HepG2 (cell line): Measurements from ENCODE around the gene CCN2. TPM values are rescaled to one million over a fixed set of nuclear protein-coding genes. Genes with fewer than 3 reads are reported as not detected.

ENCODE experiments used
- EEA1 ChIP-seq: sonication (generic); formaldehyde crosslinking; IDR thresholded peaks from 2 replicates; pipeline ENCODE4 v1.5.1; 2020; ENCODE audit warnings: mild to moderate bottlenecking, missing genetic modification reagents, borderline replicate concordance
- ERF ChIP-seq: IDR thresholded peaks from 2 replicates; pipeline ENCODE4 v1.6.1; 2018; ENCODE audit warnings: missing biosample characterization, missing genetic modification reagents
- GATAD2A ChIP-seq: IDR thresholded peaks from 2 replicates; pipeline ENCODE4 v1.6.1; 2016
- KLF6 ChIP-seq: IDR thresholded peaks from 2 replicates; pipeline ENCODE4 v1.8.0; 2016; ENCODE audit warnings: missing biosample characterization, missing genetic modification reagents
- NFKB2 ChIP-seq: sonication (generic); formaldehyde crosslinking; IDR thresholded peaks from 2 replicates; pipeline ENCODE4 v1.4.0; 2020; ENCODE audit warnings: missing genetic modification reagents, borderline replicate concordance
- NPAS2 ChIP-seq: sonication (generic); formaldehyde crosslinking; IDR thresholded peaks from 2 replicates; pipeline ENCODE4 v1.8.0; 2022; ENCODE audit warnings: mild to moderate bottlenecking, missing genetic modification reagents, borderline replicate concordance
- PRMT3 ChIP-seq: sonication (generic); formaldehyde crosslinking; IDR thresholded peaks from 2 replicates; pipeline ENCODE4 v1.8.1; 2022; ENCODE audit warnings: low read depth, mild to moderate bottlenecking, moderate library complexity, missing genetic modification reagents, borderline replicate concordance
- RFX1 ChIP-seq: fragments of 450-650 bp; IDR thresholded peaks from 2 replicates; pipeline ENCODE4 v1.6.1; 2017
- SAFB2 ChIP-seq: sonication (generic); formaldehyde crosslinking; IDR thresholded peaks from 2 replicates; pipeline ENCODE4 v1.5.1; 2020; ENCODE audit warnings: missing genetic modification reagents, low read depth, mild to moderate bottlenecking, borderline replicate concordance
- SALL1 ChIP-seq: sonication (generic); formaldehyde crosslinking; IDR thresholded peaks from 2 replicates; pipeline ENCODE4 v1.8.0; 2022; ENCODE audit warnings: mild to moderate bottlenecking, missing genetic modification reagents
- SOX6 ChIP-seq, 2 experiments: fragments of 450-650 bp in 1 of 2; sonication (generic) in 1 of 2; formaldehyde crosslinking in 1 of 2; IDR thresholded peaks; 2 replicates each; pipeline versions ENCODE4 v1.4.0 to v1.6.1; 2017 to 2020; ENCODE audit warnings: antibody characterized with exemption in 1 of 2, mild to moderate bottlenecking in 1 of 2, missing genetic modification reagents in 1 of 2
- TMF1 ChIP-seq: sonication (generic); formaldehyde crosslinking; IDR thresholded peaks from 2 replicates; pipeline ENCODE4 v1.8.1; 2022; ENCODE audit warnings: low read depth, missing genetic modification reagents
- ZNF251 ChIP-seq: sonication (generic); formaldehyde crosslinking; IDR thresholded peaks from 2 replicates; pipeline ENCODE4 v1.9.0; 2021; ENCODE audit warnings: mild to moderate bottlenecking, missing genetic modification reagents
- ZNF383 ChIP-seq: sonication (generic); formaldehyde crosslinking; IDR thresholded peaks from 2 replicates; pipeline ENCODE4 v1.4.0; 2020; ENCODE audit warnings: missing genetic modification reagents, mild to moderate bottlenecking, borderline replicate concordance
- ZNF501 ChIP-seq: sonication (generic); formaldehyde crosslinking; IDR thresholded peaks from 2 replicates; pipeline ENCODE4 v1.5.1; 2020; ENCODE audit warnings: mild to moderate bottlenecking, moderate library complexity, missing genetic modification reagents
- ZNF782 ChIP-seq: sonication (generic); formaldehyde crosslinking; IDR thresholded peaks from 2 replicates; pipeline ENCODE4 v1.4.0; 2020; ENCODE audit warnings: missing genetic modification reagents, mild to moderate bottlenecking, borderline replicate concordance
- ZSCAN25 ChIP-seq: sonication (generic); formaldehyde crosslinking; IDR thresholded peaks from 2 replicates; pipeline ENCODE4 v1.8.0; 2022; ENCODE audit warnings: mild to moderate bottlenecking, missing genetic modification reagents
- polyA plus RNA-seq, 8 experiments: library from polyadenylated mRNA; depleted of rRNA in 3 of 8; stranded (reverse) in 7 of 8; unstranded in 1 of 8; fragments of >200 nt; fragmentation: Illumina TruSeq in 4 of 8; extraction: Trizol in 4 of 8; gene quantifications; 2 replicates each; pipeline versions ENCODE4 v1.2.1 to v1.2.3, GENCODE V29; 2011 to 2016; ENCODE audit warnings: low read depth in 4 of 8, missing spikeins in 1 of 8, mixed read lengths in 1 of 8; ENCODE audit not compliant: insufficient read depth in 1 of 8
- total RNA-seq, 5 experiments: library from RNA; depleted of rRNA; stranded (reverse); fragments of >200 nt; fragmentation: Illumina TruSeq; extraction: Trizol; gene quantifications; 2 replicates each; pipeline ENCODE4 v1.2.3, GENCODE V29; 2016; ENCODE audit warnings: low read depth in 1 of 5
- TF ChIP-seq, protein P1 (sequence below): sonication (generic); formaldehyde crosslinking; IDR thresholded peaks from 2 replicates; pipeline ENCODE4 v1.4.0; 2020; ENCODE audit warnings: missing genetic modification reagents
- TF ChIP-seq, protein P2 (sequence below): sonication (generic); formaldehyde crosslinking; conservative IDR thresholded peaks from 2 replicates; pipeline ENCODE4 v1.8.0; 2022; ENCODE audit warnings: mild to moderate bottlenecking, moderate library complexity, missing genetic modification reagents
- TF ChIP-seq, protein P3 (sequence below): sonication (generic); formaldehyde crosslinking; IDR thresholded peaks from 2 replicates; pipeline ENCODE4 v1.4.0; 2020; ENCODE audit warnings: missing genetic modification reagents, borderline replicate concordance
- TF ChIP-seq, protein P4 (sequence below): conservative IDR thresholded peaks from 2 replicates; pipeline ENCODE4 v1.6.1; 2018; ENCODE audit warnings: missing genetic modification reagents

CCN2 gene
- total and polyA plus RNA-seq, 2 of the 13 experiments (the other 11 are each of a cell fraction or from before 2014, with no cell fraction given), result 34.7 to 316 TPM

DNA sequence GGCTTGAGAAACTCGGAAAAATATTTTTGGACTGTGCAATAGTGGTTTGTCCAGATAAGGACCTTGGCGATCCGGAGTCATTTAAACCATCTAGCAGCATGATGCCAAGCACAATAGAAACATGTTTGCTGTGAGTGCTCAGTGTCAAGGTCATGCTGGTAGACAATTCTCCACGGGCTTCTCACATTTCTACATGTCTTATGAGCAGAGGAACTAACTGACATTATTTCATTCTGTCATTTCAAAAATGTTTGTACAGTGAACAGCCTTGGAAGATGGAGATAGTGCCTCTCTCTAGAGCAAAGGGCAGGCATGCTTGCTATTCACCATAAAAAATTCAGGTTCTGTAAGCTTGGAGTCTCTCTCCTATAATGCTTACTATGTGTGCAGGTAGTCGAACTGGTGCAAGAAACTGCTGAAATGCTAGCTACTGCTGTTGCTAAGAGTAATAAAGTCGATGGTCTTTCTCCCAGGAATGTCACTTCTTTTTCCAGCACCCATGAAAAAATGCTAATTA, 25.4 kb upstream of the CCN2 start (continued):
- TF ChIP-seq, protein P1, sequence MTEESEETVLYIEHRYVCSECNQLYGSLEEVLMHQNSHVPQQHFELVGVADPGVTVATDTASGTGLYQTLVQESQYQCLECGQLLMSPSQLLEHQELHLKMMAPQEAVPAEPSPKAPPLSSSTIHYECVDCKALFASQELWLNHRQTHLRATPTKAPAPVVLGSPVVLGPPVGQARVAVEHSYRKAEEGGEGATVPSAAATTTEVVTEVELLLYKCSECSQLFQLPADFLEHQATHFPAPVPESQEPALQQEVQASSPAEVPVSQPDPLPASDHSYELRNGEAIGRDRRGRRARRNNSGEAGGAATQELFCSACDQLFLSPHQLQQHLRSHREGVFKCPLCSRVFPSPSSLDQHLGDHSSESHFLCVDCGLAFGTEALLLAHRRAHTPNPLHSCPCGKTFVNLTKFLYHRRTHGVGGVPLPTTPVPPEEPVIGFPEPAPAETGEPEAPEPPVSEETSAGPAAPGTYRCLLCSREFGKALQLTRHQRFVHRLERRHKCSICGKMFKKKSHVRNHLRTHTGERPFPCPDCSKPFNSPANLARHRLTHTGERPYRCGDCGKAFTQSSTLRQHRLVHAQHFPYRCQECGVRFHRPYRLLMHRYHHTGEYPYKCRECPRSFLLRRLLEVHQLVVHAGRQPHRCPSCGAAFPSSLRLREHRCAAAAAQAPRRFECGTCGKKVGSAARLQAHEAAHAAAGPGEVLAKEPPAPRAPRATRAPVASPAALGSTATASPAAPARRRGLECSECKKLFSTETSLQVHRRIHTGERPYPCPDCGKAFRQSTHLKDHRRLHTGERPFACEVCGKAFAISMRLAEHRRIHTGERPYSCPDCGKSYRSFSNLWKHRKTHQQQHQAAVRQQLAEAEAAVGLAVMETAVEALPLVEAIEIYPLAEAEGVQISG (CRISPR knock-in tag), result no peak
- TF ChIP-seq RFX1 (no peak), TMF1 (CRISPR knock-in tag) (no peak), ZNF501 (no peak), SOX6 (IDR thresholded peaks at IDR 0.05) (no peak), SOX6 (CRISPR knock-in tag; IDR thresholded peaks at IDR 0.05) (peak; percentile 100), NPAS2 (CRISPR knock-in tag) (no peak), PRMT3 (CRISPR knock-in tag) (no peak), ZNF251 (CRISPR knock-in tag) (no peak), SALL1 (CRISPR knock-in tag) (peak; percentile 93), NFKB2 (CRISPR knock-in tag) (no peak), ZSCAN25 (CRISPR knock-in tag) (no peak), EEA1 (CRISPR knock-in tag) (no peak), KLF6 (peak; percentile 64; the same call in 1 of the 2 replicates), ZNF782 (CRISPR knock-in tag) (no peak), GATAD2A (peak; percentile 97), ZNF383 (CRISPR knock-in tag) (no peak), ERF (peak; percentile 90), SAFB2 (CRISPR knock-in tag) (no peak)
- TF ChIP-seq, protein P2, sequence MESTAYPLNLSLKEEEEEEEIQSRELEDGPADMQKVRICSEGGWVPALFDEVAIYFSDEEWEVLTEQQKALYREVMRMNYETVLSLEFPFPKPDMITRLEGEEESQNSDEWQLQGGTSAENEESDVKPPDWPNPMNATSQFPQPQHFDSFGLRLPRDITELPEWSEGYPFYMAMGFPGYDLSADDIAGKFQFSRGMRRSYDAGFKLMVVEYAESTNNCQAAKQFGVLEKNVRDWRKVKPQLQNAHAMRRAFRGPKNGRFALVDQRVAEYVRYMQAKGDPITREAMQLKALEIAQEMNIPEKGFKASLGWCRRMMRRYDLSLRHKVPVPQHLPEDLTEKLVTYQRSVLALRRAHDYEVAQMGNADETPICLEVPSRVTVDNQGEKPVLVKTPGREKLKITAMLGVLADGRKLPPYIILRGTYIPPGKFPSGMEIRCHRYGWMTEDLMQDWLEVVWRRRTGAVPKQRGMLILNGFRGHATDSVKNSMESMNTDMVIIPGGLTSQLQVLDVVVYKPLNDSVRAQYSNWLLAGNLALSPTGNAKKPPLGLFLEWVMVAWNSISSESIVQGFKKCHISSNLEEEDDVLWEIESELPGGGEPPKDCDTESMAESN (CRISPR knock-in tag), result 0 out of 2 replicates have a peak, but pooled peaks have one; percentile 21
- TF ChIP-seq, protein P3, sequence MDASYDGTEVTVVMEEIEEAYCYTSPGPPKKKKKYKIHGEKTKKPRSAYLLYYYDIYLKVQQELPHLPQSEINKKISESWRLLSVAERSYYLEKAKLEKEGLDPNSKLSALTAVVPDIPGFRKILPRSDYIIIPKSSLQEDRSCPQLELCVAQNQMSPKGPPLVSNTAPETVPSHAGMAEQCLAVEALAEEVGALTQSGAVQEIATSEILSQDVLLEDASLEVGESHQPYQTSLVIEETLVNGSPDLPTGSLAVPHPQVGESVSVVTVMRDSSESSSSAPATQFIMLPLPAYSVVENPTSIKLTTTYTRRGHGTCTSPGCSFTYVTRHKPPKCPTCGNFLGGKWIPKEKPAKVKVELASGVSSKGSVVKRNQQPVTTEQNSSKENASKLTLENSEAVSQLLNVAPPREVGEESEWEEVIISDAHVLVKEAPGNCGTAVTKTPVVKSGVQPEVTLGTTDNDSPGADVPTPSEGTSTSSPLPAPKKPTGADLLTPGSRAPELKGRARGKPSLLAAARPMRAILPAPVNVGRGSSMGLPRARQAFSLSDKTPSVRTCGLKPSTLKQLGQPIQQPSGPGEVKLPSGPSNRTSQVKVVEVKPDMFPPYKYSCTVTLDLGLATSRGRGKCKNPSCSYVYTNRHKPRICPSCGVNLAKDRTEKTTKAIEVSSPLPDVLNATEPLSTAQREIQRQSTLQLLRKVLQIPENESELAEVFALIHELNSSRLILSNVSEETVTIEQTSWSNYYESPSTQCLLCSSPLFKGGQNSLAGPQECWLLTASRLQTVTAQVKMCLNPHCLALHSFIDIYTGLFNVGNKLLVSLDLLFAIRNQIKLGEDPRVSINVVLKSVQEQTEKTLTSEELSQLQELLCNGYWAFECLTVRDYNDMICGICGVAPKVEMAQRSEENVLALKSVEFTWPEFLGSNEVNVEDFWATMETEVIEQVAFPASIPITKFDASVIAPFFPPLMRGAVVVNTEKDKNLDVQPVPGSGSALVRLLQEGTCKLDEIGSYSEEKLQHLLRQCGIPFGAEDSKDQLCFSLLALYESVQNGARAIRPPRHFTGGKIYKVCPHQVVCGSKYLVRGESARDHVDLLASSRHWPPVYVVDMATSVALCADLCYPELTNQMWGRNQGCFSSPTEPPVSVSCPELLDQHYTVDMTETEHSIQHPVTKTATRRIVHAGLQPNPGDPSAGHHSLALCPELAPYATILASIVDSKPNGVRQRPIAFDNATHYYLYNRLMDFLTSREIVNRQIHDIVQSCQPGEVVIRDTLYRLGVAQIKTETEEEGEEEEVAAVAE (CRISPR knock-in tag), result 0 out of 2 replicates have a peak, but pooled peaks have one; percentile 57
- TF ChIP-seq, protein P4, sequence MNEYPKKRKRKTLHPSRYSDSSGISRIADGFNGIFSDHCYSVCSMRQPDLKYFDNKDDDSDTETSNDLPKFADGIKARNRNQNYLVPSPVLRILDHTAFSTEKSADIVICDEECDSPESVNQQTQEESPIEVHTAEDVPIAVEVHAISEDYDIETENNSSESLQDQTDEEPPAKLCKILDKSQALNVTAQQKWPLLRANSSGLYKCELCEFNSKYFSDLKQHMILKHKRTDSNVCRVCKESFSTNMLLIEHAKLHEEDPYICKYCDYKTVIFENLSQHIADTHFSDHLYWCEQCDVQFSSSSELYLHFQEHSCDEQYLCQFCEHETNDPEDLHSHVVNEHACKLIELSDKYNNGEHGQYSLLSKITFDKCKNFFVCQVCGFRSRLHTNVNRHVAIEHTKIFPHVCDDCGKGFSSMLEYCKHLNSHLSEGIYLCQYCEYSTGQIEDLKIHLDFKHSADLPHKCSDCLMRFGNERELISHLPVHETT (CRISPR knock-in tag), result no peak
